Astrocyte (in vitro differentiated cells and primary cell): Measurements from ENCODE around the gene PLB1. TPM values are rescaled to one million over a fixed set of nuclear protein-coding genes. Genes with fewer than 3 reads are reported as not detected.

ENCODE experiments used
- DNase-seq: peaks from one replicate; pipeline ENCODE4 v3.0.0-alpha.2; 2010; ENCODE audit warnings: low read depth
- FAIRE-seq: peaks from 2 replicates; lab custom pipeline; 2011; peaks lifted over from hg19 to GRCh38; lab: Jason Lieb, UNC
- H2AFZ ChIP-seq: 2 replicates; pipeline ENCODE4 v1.6.0; 2012; ENCODE audit warnings: low read depth, low read length, inconsistent platforms
- H3K27ac ChIP-seq: 2 replicates; pipeline ENCODE4 v1.5.1; 2011; ENCODE audit warnings: low read depth, low read length, inconsistent platforms
- H3K27me3 ChIP-seq: 2 replicates; pipeline ENCODE4 v1.6.0; 2011; ENCODE audit warnings: low read length, inconsistent platforms; ENCODE audit not compliant: insufficient read depth
- H3K36me3 ChIP-seq: 2 replicates; pipeline ENCODE4 v1.5.1; 2011; ENCODE audit warnings: low read length, inconsistent platforms; ENCODE audit not compliant: insufficient read depth
- H3K4me1 ChIP-seq: 2 replicates; pipeline ENCODE4 v1.5.1; 2011; ENCODE audit warnings: low read length, inconsistent platforms; ENCODE audit not compliant: insufficient read depth
- H3K4me2 ChIP-seq: 2 replicates; pipeline ENCODE4 v1.6.0; 2012; ENCODE audit warnings: low read length, inconsistent platforms
- H3K4me3 ChIP-seq: 2 replicates; pipeline ENCODE4 v1.5.1; 2011; ENCODE audit warnings: low read depth, mild to moderate bottlenecking, low read length, inconsistent platforms; ENCODE audit not compliant: insufficient read depth
- H3K79me2 ChIP-seq: 2 replicates; pipeline ENCODE4 v1.6.0; 2012; ENCODE audit warnings: mild to moderate bottlenecking, low read length, inconsistent platforms; ENCODE audit not compliant: insufficient read depth
- H3K9ac ChIP-seq: 2 replicates; pipeline ENCODE4 v1.6.0; 2012; ENCODE audit warnings: mild to moderate bottlenecking, low read length, inconsistent platforms
- H3K9me3 ChIP-seq: 2 replicates; pipeline ENCODE4 v1.5.1; 2012; ENCODE audit warnings: low read depth, mild to moderate bottlenecking, low read length, inconsistent platforms; ENCODE audit not compliant: insufficient read depth
- H4K20me1 ChIP-seq: 2 replicates; pipeline ENCODE4 v1.6.0; 2012; ENCODE audit warnings: low read length, inconsistent platforms; ENCODE audit not compliant: insufficient read depth
- H3K27ac Mint-ChIP-seq: one replicate; pipeline ENCODE4 v1.8.0; 2021; ENCODE audit warnings: mild to moderate bottlenecking, mixed read lengths; ENCODE audit not compliant: unreplicated experiment
- H3K27me3 Mint-ChIP-seq: one replicate; pipeline ENCODE4 v1.8.0; 2021; ENCODE audit warnings: low read depth, mixed read lengths; ENCODE audit not compliant: unreplicated experiment
- H3K36me3 Mint-ChIP-seq: one replicate; pipeline ENCODE4 v1.8.0; 2021; ENCODE audit warnings: low read depth, mixed read lengths; ENCODE audit not compliant: unreplicated experiment
- H3K4me1 Mint-ChIP-seq: one replicate; pipeline ENCODE4 v1.8.0; 2021; ENCODE audit warnings: low read depth, mixed read lengths; ENCODE audit not compliant: unreplicated experiment
- H3K4me3 Mint-ChIP-seq: one replicate; pipeline ENCODE4 v1.8.0; 2021; ENCODE audit warnings: mild to moderate bottlenecking, moderate library complexity, mixed read lengths; ENCODE audit not compliant: unreplicated experiment
- H3K9me3 Mint-ChIP-seq: one replicate; pipeline ENCODE4 v1.8.0; 2021; ENCODE audit warnings: mild to moderate bottlenecking, mixed read lengths; ENCODE audit not compliant: unreplicated experiment
- EZH2 ChIP-seq: IDR thresholded peaks from 2 replicates; pipeline ENCODE4 v1.6.1; 2012; ENCODE audit warnings: mild to moderate bottlenecking, low read length, inconsistent platforms; ENCODE audit not compliant: insufficient read depth
- total RNA-seq: library from RNA; stranded (reverse); gene quantifications from 2 replicates; pipeline ENCODE4 v1.2.1, GENCODE V29; 2021
- TF ChIP-seq, protein P1 (sequence below): IDR thresholded peaks from 2 replicates; pipeline ENCODE4 v1.5.1; 2011; ENCODE audit warnings: low read depth, mild to moderate bottlenecking, inconsistent platforms, low read length, moderate library complexity; ENCODE audit not compliant: insufficient read depth

PLB1 gene
- total RNA-seq, 1 donor from 2014 or later: 0.98 TPM

DNA sequence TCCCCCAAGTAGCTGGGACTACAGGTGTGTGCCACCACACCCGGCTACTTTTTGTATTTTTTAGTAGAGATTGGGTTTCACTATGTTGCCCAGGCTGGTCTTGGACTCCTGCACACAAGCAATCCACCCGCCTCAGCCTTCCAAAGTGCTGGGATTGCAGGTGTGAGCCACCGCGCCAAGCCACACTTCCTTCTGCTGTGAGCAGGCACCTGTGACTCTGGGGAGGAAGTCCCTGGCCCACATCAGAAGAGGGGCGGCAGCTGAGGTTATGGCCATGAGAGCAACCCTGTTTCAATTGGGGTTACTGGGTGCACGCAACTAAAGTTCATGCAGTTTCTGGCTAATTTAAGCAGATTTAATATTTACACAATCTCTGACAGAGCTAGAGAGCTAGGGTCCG is 91.0 kb downstream of the PLB1 start:
- no peak overlapping the region for H3K4me3 Mint-ChIP-seq
- Histone ChIP-seq H4K20me1 (no peaks in the 10 kb centered on the region), H3K79me2 (no peaks in the 10 kb centered on the region), H3K9ac (no peak overlapping the region), H3K4me2 (no peak overlapping the region), H3K9me3 (no peaks in the 10 kb centered on the region), H3K4me3 (no peak overlapping the region), H3K36me3 (no peaks in the 10 kb centered on the region), H2AFZ (no peak overlapping the region), H3K4me1 (peaks cover 28% of the 10 kb centered on the region), H3K27me3 (no peaks in the 10 kb centered on the region), H3K27ac (no peak overlapping the region)
- no peak overlapping the region for H3K27ac Mint-ChIP-seq
- DNase-seq (no peak), FAIRE-seq (no peak)
- no peaks in the 10 kb centered on the region for H3K36me3 Mint-ChIP-seq
- no peaks in the 10 kb centered on the region for H3K9me3 Mint-ChIP-seq
- TF ChIP-seq, protein P1, sequence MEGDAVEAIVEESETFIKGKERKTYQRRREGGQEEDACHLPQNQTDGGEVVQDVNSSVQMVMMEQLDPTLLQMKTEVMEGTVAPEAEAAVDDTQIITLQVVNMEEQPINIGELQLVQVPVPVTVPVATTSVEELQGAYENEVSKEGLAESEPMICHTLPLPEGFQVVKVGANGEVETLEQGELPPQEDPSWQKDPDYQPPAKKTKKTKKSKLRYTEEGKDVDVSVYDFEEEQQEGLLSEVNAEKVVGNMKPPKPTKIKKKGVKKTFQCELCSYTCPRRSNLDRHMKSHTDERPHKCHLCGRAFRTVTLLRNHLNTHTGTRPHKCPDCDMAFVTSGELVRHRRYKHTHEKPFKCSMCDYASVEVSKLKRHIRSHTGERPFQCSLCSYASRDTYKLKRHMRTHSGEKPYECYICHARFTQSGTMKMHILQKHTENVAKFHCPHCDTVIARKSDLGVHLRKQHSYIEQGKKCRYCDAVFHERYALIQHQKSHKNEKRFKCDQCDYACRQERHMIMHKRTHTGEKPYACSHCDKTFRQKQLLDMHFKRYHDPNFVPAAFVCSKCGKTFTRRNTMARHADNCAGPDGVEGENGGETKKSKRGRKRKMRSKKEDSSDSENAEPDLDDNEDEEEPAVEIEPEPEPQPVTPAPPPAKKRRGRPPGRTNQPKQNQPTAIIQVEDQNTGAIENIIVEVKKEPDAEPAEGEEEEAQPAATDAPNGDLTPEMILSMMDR: no peak
- peaks cover 5% of the 10 kb centered on the region for H3K27me3 Mint-ChIP-seq
- H3K4me1 Mint-ChIP-seq: peaks cover 30% of the 10 kb centered on the region

DNA sequence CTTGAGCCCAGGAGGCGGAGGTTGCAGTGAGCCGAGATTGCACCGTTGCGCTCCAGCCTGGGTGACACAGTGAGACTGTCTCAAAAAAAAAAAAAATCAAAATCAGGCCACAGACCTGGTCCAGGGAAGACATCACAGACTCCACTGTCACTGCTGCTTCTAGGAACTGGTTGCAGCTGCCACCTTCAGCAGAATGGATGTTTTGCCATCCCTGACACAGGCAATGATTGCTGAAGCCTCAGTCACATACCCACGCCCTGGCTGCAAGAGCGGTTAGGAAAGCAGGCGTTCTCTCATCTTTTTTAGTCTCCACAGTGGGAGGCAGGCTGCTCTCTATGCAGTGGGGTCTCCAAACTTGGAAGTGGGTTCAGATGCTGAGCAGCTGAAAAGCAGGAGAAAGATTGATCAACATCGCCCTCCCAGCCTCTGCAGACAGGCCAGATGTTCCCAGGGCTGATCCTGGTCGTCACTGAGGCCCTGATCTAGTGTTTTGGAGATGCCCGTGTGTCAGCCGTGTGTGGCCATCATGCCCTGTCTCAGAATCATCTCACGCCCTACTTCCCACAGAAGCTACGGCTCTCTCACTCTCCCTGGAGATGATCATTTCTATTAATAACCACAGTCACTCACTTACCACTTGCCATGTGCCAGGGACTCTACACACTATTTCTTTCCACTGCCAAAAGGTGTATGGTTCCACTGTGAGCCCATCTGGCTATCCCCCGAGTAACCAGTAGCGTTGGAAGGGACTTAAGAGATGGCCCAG is 91.8 kb downstream of the PLB1 start:
- H3K27me3 Mint-ChIP-seq: peaks cover 7% of the 10 kb centered on the region
- no peak overlapping the region for H3K27ac ChIP-seq
- no peaks in the 10 kb centered on the region for H3K9me3 ChIP-seq
- no peaks in the 10 kb centered on the region for H3K36me3 ChIP-seq
- peaks cover 28% of the 10 kb centered on the region for H3K4me1 ChIP-seq
- no peak for TF ChIP-seq EZH2
- TF ChIP-seq, protein P1: no peak
- no peak overlapping the region for H3K9ac ChIP-seq
- H2AFZ ChIP-seq: no peak overlapping the region
- H3K4me3 ChIP-seq: no peak overlapping the region
- H3K4me3 Mint-ChIP-seq: peak overlapping the region; percentile 1
- no peaks in the 10 kb centered on the region for H3K36me3 Mint-ChIP-seq
- DNase-seq (no peak), FAIRE-seq (no peak)
- no peaks in the 10 kb centered on the region for H3K9me3 Mint-ChIP-seq
- H3K4me1 Mint-ChIP-seq: peaks cover 29% of the 10 kb centered on the region
- no peaks in the 10 kb centered on the region for H3K27me3 ChIP-seq
- no peaks in the 10 kb centered on the region for H3K79me2 ChIP-seq
- no peak overlapping the region for H3K4me2 ChIP-seq
- H4K20me1 ChIP-seq: no peaks in the 10 kb centered on the region
- H3K27ac Mint-ChIP-seq: no peak overlapping the region

DNA sequence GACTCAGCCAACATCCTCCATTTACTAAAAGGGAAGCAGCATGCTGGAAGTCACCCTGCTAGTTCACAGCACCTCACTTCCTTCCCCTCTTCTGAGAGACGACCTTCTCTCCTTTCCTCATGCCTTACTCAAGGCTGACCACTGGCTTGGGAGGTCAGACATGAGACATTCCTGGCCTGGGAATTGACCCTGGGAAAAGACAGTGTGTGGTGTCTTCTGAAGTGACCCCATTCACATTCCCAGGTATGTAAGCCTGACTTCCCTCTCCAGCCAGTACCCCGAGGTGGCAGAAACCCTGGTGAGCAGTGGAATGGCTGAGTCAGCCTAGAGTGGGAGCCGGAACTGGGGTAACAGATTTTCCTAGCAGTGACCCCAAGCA is 92.4 kb downstream of the PLB1 start:
- no peak for FAIRE-seq
- no peak overlapping the region for H3K27ac ChIP-seq

More for the DNA sequence above, 92.4 kb downstream of the PLB1 start:
- no peaks in the 10 kb centered on the region for H3K36me3 ChIP-seq
- no peak overlapping the region for H3K9ac ChIP-seq
- Mint-ChIP-seq H3K36me3 (no peaks in the 10 kb centered on the region), H3K4me3 (peak overlapping the region; percentile 1), H3K27me3 (peaks cover 7% of the 10 kb centered on the region), H3K9me3 (no peaks in the 10 kb centered on the region), H3K27ac (no peak overlapping the region), H3K4me1 (peaks cover 26% of the 10 kb centered on the region)
- H3K4me1 ChIP-seq: peaks cover 26% of the 10 kb centered on the region
- no peaks in the 10 kb centered on the region for H3K27me3 ChIP-seq
- H3K9me3 ChIP-seq: no peaks in the 10 kb centered on the region
- peak overlapping the region; percentile 9 for H2AFZ ChIP-seq
- no peak overlapping the region for H3K4me3 ChIP-seq
- H3K79me2 ChIP-seq: no peaks in the 10 kb centered on the region
- H4K20me1 ChIP-seq: no peaks in the 10 kb centered on the region
- TF ChIP-seq, protein P1: no peak
- TF ChIP-seq EZH2: no peak
- no peak for DNase-seq
- no peak overlapping the region for H3K4me2 ChIP-seq
